Activated naive CD4-positive, alpha-beta T cell treated with anti-CD3 and anti-CD28 coated beads, Interleukin-2, amount 50 U/mL, for 16 hours (primary cell): Measurements from ENCODE around the gene DUSP22.

ENCODE experiments used
- DNase-seq: peaks from one replicate; pipeline ENCODE4 v3.0.0-alpha.2; 2020

DUSP22 gene

GRCh38 chr6:382883-383810, 90.9 kb downstream of the DUSP22 start:
- no peak for DNase-seq

- DNase-seq, result no peak
Measured at GRCh38 chr6:383856-384255, 91.6 kb downstream of the DUSP22 start.

- no peak for DNase-seq
Measured at GRCh38 chr6:384898-385297, 92.6 kb downstream of the DUSP22 start.

- DNase-seq, result no peak
Measured at GRCh38 chr6:385614-386013, 93.3 kb downstream of the DUSP22 start.

- no peak for DNase-seq
Measured at GRCh38 chr6:386688-387266, 94.5 kb downstream of the DUSP22 start.

- DNase-seq, result no peak
Measured at GRCh38 chr6:387293-387741, 95.0 kb downstream of the DUSP22 start.

GRCh38 chr6:388202-388903, 96.1 kb downstream of the DUSP22 start:
- no peak for DNase-seq

- DNase-seq, result no peak
Measured at GRCh38 chr6:389143-389542, 96.9 kb downstream of the DUSP22 start.

- DNase-seq, result no peak
Measured at GRCh38 chr6:389622-390021, 97.3 kb downstream of the DUSP22 start.

- DNase-seq, result peak; percentile 48
Measured at GRCh38 chr6:390914-391558, 98.7 kb downstream of the DUSP22 start.

GRCh38 chr6:391559-392440, 99.5 kb downstream of the DUSP22 start, which contains the start of gene IRF4:
Gene IRF4, plus strand, starts transcription at chr6:391752. Its CDS starts 1,401 bp downstream, at chr6:393153.
- peak; percentile 78 for DNase-seq

GRCh38 chr6:392441-393390, 100.4 kb downstream of the DUSP22 start:
- DNase-seq, result peak; percentile 55

- peak; percentile 62 for DNase-seq
Measured at GRCh38 chr6:393391-394221, 101.3 kb downstream of the DUSP22 start.

- no peak for DNase-seq
Measured at GRCh38 chr6:394641-395289, 102.5 kb downstream of the DUSP22 start.

- DNase-seq, result no peak
Measured at GRCh38 chr6:395432-396125, 103.3 kb downstream of the DUSP22 start.

- no peak for DNase-seq
Measured at GRCh38 chr6:396126-396520, 103.8 kb downstream of the DUSP22 start.

GRCh38 chr6:397056-397455, 104.8 kb downstream of the DUSP22 start:
- DNase-seq, result no peak

- DNase-seq, result no peak
Measured at GRCh38 chr6:397604-398003, 105.3 kb downstream of the DUSP22 start.

GRCh38 chr6:398065-398464, 105.8 kb downstream of the DUSP22 start:
- DNase-seq, result no peak
